Measurements from ENCODE around the gene MYH7B.

DNA sequence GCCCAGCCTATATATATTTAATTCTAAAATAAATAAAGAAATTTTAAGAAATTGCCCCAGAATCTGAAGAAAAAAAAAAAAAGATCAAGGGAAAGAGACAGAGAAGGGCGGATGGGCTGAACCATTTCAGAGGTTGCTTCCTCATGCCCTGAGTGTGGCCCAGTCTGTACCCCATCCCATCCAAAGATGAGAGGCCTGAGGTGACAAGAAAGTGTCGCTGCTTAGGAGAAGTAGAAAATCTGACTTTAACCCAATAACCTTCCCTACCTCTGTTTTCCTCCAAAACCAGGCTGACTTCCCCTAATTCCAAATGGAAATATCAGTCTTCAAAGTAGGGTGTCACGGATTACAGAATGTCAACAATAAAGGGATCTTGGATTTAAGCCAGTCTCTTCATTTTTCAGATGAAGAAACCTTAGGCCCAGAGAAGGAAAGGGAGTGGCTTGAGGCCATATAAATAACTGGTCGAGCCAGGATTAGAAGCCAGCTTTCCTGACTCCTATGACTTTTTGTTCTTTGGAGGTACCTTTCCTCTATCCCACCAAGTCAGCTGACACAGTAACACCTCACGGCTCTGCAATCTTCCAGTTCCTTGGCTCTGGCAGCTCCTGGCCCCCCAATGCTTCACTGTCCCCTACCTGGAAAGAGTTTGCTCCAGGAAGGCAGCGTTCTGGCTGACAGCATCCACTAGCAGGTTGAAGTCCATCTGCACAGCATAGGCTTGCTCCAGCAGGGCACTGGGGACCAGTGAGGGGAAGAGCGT is 10.2 kb upstream of the MYH7B start:
- TF ChIP-seq, protein P1, sequence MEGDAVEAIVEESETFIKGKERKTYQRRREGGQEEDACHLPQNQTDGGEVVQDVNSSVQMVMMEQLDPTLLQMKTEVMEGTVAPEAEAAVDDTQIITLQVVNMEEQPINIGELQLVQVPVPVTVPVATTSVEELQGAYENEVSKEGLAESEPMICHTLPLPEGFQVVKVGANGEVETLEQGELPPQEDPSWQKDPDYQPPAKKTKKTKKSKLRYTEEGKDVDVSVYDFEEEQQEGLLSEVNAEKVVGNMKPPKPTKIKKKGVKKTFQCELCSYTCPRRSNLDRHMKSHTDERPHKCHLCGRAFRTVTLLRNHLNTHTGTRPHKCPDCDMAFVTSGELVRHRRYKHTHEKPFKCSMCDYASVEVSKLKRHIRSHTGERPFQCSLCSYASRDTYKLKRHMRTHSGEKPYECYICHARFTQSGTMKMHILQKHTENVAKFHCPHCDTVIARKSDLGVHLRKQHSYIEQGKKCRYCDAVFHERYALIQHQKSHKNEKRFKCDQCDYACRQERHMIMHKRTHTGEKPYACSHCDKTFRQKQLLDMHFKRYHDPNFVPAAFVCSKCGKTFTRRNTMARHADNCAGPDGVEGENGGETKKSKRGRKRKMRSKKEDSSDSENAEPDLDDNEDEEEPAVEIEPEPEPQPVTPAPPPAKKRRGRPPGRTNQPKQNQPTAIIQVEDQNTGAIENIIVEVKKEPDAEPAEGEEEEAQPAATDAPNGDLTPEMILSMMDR (conservative IDR thresholded peaks at IDR 0.05; ENCODE audit: low read length), result no peak
- TF ChIP-seq EZH2phosphoT487 (IDR thresholded peaks at IDR 0.05; ENCODE audit: borderline replicate concordance, low read depth, low read length), result no peak
